ENCODE data around the gene TMEM132C.

Gene TMEM132C

GRCh38 chr12:128268379-128268995 lies 1.5 kb downstream of the TMEM132C start:
- Histone ChIP-seq H3K79me2 (ENCODE audit: insufficient read depth, low read length) (no peaks in the 10 kb centered on the region), H3K9ac (ENCODE audit: low read length) (no peak overlapping the region), H3K4me2 (ENCODE audit: low read depth, low read length, poor library complexity, severe bottlenecking) (no peak overlapping the region), H4K20me1 (ENCODE audit: low read depth, low read length) (no peaks in the 10 kb centered on the region), H2AFZ (ENCODE audit: low read depth, low read length, severe bottlenecking) (no peak overlapping the region), H3K27ac (ENCODE audit: low read depth, low read length) (no peak overlapping the region), H3K9me3 (ENCODE audit: insufficient read depth, low read length) (no peaks in the 10 kb centered on the region), H3F3A (ENCODE audit: insufficient read depth) (no peaks in the 10 kb centered on the region), H3K36me3 (ENCODE audit: low read length) (no peaks in the 10 kb centered on the region), H3K27me3 (ENCODE audit: low read length) (no peaks in the 10 kb centered on the region), H3K9me2 (replicated peaks; ENCODE audit: insufficient read depth, low read length) (no peaks in the 10 kb centered on the region), H3K4me3 (ENCODE audit: insufficient read depth, low read length, poor library complexity, severe bottlenecking) (no peak overlapping the region)
- no peak for TF ChIP-seq CTCF (IDR thresholded peaks at IDR 0.05; ENCODE audit: insufficient read depth, low read length, poor library complexity, severe bottlenecking)
- TF ChIP-seq EZH2phosphoT487 (conservative IDR thresholded peaks at IDR 0.05; ENCODE audit: low read length): no peak

- Histone ChIP-seq H3K27ac (ENCODE audit: low read depth, low read length) (no peak overlapping the region), H3K9me2 (replicated peaks; ENCODE audit: insufficient read depth, low read length) (no peaks in the 10 kb centered on the region), H4K20me1 (ENCODE audit: low read depth, low read length) (no peaks in the 10 kb centered on the region), H3K9me3 (ENCODE audit: insufficient read depth, low read length) (no peaks in the 10 kb centered on the region), H3K4me3 (ENCODE audit: insufficient read depth, low read length, poor library complexity, severe bottlenecking) (no peak overlapping the region), H3K4me2 (ENCODE audit: low read depth, low read length, poor library complexity, severe bottlenecking) (no peak overlapping the region), H3K79me2 (ENCODE audit: insufficient read depth, low read length) (no peaks in the 10 kb centered on the region), H2AFZ (ENCODE audit: low read depth, low read length, severe bottlenecking) (no peak overlapping the region), H3K9ac (ENCODE audit: low read length) (no peak overlapping the region), H3K27me3 (ENCODE audit: low read length) (no peaks in the 10 kb centered on the region), H3F3A (ENCODE audit: insufficient read depth) (no peaks in the 10 kb centered on the region), H3K36me3 (ENCODE audit: low read length) (no peaks in the 10 kb centered on the region)
- TF ChIP-seq CTCF (IDR thresholded peaks at IDR 0.05; ENCODE audit: insufficient read depth, low read length, poor library complexity, severe bottlenecking): no peak
- no peak for TF ChIP-seq EZH2phosphoT487 (conservative IDR thresholded peaks at IDR 0.05; ENCODE audit: low read length)
These were observed 2.2 kb downstream of the TMEM132C start for GRCh38 chr12:128269181-128269591.

GRCh38 chr12:128276471-128276870 lies 9.5 kb downstream of the TMEM132C start:
- no peak for TF ChIP-seq EZH2phosphoT487 (conservative IDR thresholded peaks at IDR 0.05; ENCODE audit: low read length)
- TF ChIP-seq CTCF (IDR thresholded peaks at IDR 0.05; ENCODE audit: insufficient read depth, low read length, poor library complexity, severe bottlenecking): no peak
- Histone ChIP-seq H3K27ac (ENCODE audit: low read depth, low read length) (no peak overlapping the region), H3K4me3 (ENCODE audit: insufficient read depth, low read length, poor library complexity, severe bottlenecking) (no peak overlapping the region), H3K36me3 (ENCODE audit: low read length) (no peaks in the 10 kb centered on the region), H4K20me1 (ENCODE audit: low read depth, low read length) (no peaks in the 10 kb centered on the region), H3K9me3 (ENCODE audit: insufficient read depth, low read length) (no peaks in the 10 kb centered on the region), H2AFZ (ENCODE audit: low read depth, low read length, severe bottlenecking) (no peak overlapping the region), H3K9ac (ENCODE audit: low read length) (no peak overlapping the region), H3K4me2 (ENCODE audit: low read depth, low read length, poor library complexity, severe bottlenecking) (no peak overlapping the region), H3K27me3 (ENCODE audit: low read length) (no peaks in the 10 kb centered on the region), H3F3A (ENCODE audit: insufficient read depth) (no peaks in the 10 kb centered on the region), H3K79me2 (ENCODE audit: insufficient read depth, low read length) (no peaks in the 10 kb centered on the region), H3K9me2 (replicated peaks; ENCODE audit: insufficient read depth, low read length) (no peaks in the 10 kb centered on the region)
